D721Med (cell line): ENCODE measurements around the gene STK32B.

Experiments
- DNase-seq: peaks from one replicate; pipeline ENCODE4 v3.0.0; 2011; ENCODE audit warnings: low spot score; ENCODE audit not compliant: insufficient read length
- FAIRE-seq: peaks from 2 replicates; lab custom pipeline; 2011; peaks lifted over from hg19 to GRCh38; lab: Jason Lieb, UNC
- TF ChIP-seq, protein P1 (sequence below): IDR thresholded peaks from 2 replicates; pipeline ENCODE4 v1.5.1; 2012; ENCODE audit warnings: mild to moderate bottlenecking, control low read depth; ENCODE audit not compliant: insufficient read depth; ENCODE audit errors: missing control alignments

STK32B gene

DNA sequence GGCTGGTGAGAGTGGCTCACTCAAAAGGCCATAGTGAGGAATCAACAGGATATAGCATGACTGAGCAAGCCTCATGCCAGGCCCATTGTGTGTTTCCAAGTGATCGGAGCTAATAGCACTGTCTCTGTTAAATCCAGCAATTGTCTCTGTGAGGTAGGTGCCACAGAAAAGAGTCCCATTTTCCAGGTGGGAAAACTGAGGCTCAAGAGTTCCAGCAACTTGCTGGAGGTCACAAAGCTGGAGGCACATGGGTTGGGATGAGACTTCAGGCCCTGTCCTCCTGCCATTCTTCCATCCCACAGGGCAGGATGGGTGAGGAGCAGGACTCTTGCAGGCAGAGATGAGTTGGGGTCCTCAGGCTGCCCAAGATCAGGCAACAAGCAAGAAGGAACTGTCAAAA is 30.9 kb upstream of the STK32B start:
- FAIRE-seq (no peak), DNase-seq (no peak)
- TF ChIP-seq, protein P1, sequence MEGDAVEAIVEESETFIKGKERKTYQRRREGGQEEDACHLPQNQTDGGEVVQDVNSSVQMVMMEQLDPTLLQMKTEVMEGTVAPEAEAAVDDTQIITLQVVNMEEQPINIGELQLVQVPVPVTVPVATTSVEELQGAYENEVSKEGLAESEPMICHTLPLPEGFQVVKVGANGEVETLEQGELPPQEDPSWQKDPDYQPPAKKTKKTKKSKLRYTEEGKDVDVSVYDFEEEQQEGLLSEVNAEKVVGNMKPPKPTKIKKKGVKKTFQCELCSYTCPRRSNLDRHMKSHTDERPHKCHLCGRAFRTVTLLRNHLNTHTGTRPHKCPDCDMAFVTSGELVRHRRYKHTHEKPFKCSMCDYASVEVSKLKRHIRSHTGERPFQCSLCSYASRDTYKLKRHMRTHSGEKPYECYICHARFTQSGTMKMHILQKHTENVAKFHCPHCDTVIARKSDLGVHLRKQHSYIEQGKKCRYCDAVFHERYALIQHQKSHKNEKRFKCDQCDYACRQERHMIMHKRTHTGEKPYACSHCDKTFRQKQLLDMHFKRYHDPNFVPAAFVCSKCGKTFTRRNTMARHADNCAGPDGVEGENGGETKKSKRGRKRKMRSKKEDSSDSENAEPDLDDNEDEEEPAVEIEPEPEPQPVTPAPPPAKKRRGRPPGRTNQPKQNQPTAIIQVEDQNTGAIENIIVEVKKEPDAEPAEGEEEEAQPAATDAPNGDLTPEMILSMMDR, result no peak

DNA sequence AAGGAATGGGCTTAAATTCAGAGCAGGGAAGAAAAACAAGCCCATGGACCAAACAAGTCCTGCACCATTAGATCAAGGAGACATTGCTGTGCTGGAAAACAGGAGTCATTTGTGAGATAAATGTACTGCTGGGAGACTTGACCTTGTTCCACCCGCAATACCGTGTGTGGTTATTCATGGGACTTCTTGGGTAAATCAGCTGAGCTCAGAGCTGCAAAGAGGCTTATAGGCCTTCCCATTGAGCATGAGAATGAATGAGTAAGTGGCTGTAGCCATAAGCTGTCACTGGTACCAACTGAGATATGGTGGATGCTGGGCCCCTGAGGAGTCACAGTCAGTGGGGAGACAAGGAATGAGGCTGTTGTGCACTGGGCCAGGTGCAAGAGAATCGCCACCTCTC is 29.7 kb upstream of the STK32B start:
- TF ChIP-seq, protein P1, result no peak

DNA sequence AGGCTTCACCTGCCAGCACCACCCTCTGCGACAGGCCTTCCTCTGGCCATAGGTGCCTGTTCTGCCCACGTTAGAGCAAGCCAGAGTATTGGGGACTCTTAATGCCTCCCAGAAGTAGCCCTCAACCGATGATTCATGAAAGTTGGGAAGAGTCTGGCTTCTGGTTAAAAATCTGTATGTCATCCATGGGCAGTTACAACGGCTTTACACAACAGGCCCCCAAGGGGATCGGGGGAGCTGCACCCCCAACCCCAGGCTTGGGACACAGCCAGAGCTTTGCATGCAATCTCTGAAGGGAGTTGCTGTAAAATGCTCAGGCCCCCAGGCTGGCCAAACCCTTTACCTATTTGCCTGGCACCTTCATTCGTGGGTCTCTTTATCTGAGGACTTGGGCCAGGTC is 26.6 kb upstream of the STK32B start:
- DNase-seq, result no peak
- no peak for FAIRE-seq

More for the DNA sequence above, 29.7 kb upstream of the STK32B start:
- FAIRE-seq (no peak), DNase-seq (no peak)

DNA sequence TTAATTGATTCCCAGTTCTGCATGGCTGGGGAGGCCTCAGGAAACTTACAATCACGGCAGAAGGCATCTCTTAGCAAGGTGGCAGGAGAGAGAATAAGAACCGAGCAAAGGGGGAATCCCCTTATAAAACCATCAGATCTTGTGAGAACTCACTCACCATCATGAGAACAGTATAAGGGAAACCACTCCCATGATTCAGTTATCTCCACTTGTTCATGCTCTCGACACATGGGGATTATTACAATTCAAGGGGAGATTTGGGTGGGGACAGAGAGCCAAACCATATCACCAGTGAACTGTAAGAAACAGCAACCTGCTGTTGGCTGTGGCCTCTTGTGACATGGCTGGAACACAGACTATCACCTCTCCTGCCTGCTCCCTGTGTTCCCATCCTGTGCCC is 24.9 kb upstream of the STK32B start:
- TF ChIP-seq, protein P1, result no peak
- DNase-seq (no peak), FAIRE-seq (no peak)

More for the DNA sequence above, 26.6 kb upstream of the STK32B start:
- TF ChIP-seq, protein P1, result no peak

DNA sequence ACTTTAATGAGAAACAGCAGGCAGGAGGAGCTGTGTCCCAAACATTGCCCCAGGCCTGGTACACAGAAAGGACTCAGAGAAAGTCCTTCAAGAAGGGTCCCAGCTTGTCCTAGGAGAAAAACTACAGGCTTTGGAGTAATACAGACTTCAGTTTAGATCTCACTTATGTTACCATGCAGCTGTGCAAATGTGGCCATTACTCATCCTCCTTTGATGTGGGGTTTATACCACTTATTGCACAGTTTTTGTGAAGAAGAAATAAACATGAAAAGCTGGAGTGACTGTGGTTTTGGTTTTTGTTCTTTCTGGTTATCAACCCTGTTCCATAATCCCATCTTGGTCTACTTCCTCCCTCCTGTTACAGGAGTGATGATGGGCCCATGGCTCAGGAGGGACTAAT is 23.9 kb upstream of the STK32B start:
- FAIRE-seq, result no peak
- no peak for DNase-seq
- TF ChIP-seq, protein P1, result no peak

DNA sequence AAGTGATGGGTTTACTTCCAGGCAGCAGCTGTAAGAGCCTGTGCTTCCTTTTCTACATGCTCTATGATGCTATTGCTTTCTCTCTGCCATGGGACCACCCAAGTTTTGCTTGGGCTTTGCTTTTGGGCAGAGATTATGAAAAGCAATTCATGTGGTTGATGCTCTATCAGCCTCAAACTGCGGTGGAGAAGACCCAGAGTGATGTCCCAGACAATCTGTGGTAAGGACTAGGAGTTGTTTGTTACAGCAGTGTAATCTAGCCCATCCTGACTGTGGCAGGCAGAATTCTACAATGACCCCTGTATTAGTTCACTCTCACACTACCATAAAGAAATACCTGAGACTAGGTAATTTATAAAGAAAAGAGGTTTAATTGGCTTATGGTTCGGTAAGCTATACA is 22.8 kb upstream of the STK32B start:
- no peak for FAIRE-seq
- TF ChIP-seq, protein P1, result no peak

DNA sequence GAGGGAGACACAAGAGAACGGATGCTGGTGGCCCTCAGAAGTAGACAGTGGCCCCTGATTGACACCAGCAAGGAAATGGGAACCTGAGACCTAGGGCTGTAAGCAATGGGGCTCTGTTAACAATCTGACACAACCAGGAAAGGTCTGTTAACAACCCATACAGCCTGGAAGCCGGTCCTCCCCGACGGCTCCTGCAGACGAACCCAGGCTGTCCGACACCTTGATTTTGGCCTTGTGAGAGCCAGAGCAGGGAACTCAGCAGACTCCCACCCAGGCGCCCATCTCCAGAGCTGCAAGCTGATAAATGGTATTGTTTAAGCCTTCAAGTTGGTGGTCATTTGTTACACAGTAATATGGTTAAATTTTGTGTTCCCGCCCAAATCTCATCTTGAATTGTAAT is 21.8 kb upstream of the STK32B start:
- DNase-seq, result no peak
- no peak for FAIRE-seq
- TF ChIP-seq, protein P1, result no peak

More for the DNA sequence above, 22.8 kb upstream of the STK32B start:
- no peak for DNase-seq
